ENCODE data around the gene ZC3H15.
"Not testable (repeated sequence)": the region's sequence is repeated elsewhere in the genome, so short reads cannot be mapped to it uniquely, and the experiment has no call there.

Gene ZC3H15

DNA sequence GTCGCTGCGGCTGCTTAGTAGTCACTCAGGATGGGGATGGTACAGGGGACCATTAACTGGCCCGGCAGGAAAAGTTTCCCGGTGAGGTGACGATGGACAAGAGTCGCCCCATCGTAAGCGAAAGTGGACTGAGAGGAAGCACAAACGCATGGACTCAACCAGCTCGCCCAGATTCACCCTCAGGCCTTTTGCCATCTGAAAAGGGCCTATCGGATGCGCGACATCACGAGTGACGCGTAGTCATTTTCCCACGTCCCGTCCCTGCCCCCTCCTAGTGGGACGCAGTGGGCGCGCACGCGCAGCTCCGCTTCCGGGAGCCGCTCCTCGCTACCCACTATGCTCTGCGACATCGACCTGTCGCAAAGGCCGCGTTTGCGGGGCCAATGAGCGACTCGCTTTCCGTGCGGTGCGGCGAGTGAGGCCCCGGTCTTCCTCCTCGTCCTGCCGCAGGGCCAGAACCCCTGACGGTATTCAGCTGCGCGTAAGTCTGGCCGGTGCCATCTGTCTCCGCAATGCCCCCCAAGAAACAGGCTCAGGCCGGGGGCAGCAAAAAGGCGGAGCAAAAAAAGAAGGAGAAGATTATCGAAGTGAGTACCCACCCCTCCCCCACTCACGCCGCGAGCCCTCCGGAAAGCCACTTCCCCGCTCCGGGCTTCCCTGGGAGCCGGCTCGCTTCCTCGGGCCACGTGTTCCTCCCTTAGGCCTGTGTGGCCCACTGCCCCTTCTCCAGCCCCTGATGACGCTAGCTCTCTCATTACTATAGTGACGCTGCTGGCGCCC lies at the start of gene ZC3H15:
Gene ZC3H15, plus strand, starts transcription at position 390 of the 780 bp plus-strand sequence. Its CDS starts 123 bp downstream, at position 513.
- DNase-seq (ENCODE audit: low read depth in 2 of 2): peak; percentile 83 to 89

DNA sequence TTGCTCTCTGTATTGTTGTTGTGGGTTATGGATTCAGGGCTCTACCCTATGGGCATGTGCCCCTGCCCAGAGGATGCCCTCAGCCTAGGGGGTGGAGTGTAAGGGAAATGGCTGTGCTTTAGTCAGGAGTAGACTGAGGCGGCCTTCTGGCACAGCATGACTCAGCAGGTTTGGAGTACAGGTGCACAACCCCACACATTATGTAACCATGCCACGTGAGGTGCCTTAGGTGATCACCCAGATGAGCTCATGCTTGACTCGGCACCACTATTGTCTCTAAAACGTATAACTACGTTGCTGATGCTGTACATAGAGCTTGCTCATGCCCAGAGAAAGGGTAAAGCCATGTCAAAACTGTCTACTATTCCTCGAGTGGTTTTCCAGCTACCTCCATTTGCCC lies 48.3 kb upstream of the ZC3H15 start:
- DNase-seq (ENCODE audit: low read depth in 2 of 2): no peak

DNA sequence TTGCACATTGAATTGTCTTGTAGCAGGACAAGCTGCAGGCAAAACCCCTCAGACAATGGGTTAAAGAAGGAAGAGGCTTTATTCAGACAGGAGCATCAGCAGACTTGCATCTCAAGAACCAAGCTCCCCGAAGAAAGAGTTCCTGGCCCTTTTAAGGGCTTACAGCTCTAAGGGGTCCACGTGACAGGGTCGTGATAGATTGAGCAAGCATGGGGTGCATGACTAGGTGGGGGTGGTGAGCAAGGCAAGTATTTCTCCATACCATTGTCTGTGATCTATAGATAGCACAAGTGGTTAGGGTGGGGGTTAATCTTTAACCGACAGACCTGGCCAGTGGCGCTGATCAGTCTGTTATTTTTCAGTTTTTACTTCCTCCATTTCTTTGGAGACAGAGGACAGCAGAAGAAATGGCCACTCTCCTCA lies 46.4 kb upstream of the ZC3H15 start:
- not testable (repeated sequence) for DNase-seq (ENCODE audit: low read depth in 2 of 2)

DNA sequence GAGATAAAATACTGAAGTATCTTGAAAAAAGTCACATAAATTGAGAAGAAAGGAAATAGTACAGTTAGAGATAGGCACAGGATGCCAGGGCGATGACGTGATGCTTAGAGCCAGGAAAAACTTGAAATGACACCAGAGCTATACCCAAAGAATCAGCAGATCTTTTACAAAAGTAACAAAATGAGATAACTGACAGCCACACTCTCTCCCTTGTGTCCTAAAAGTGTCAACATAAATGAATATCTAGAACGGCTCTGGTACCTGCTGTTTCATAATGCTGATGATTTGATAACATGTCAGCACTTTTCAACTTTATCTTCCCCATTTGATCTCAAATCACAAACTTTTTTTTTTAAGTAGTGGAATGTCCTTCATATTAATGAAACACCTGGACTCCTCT lies 45.6 kb upstream of the ZC3H15 start:
- DNase-seq (ENCODE audit: low read depth in 2 of 2): no peak

DNA sequence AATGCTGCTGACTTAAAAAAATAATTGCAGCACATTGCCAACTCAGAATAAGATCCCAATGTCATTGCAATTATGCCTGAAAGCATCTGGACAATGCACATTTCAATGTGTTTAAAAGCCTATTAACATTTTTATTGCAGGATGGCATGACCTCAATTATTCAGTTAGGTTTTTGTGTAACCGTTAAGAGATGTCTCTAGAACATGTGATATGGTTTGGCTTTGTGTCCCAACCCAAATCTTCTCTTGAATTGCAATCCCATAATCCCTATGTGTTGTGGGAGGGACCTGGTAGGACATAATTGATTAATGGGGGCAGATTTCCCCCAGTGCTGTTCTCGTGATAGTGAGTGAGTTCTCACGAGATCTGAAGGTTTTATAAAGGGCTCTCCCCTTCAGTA lies 43.2 kb upstream of the ZC3H15 start:
- DNase-seq (ENCODE audit: low read depth in 2 of 2): no peak

DNA sequence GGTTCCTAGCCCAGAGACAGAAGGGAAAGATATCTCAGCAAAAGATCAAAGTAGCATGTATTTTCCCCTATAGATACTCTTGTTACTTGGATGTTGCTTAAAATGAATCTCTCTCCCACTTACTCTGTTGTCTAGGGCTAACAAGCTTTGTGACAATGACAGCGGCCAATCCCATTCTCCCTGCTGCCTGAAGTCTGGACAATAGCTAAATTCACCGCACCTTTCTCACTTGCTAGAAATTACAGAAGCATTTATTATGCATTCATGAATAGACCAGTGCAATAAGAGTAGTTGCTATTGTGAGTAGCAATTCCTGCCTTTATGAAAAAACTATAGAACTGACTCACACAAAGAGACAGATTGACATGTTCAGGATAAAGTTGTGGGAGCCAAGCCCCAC lies 42.2 kb upstream of the ZC3H15 start:
- no peak for DNase-seq (ENCODE audit: low read depth in 2 of 2)

DNA sequence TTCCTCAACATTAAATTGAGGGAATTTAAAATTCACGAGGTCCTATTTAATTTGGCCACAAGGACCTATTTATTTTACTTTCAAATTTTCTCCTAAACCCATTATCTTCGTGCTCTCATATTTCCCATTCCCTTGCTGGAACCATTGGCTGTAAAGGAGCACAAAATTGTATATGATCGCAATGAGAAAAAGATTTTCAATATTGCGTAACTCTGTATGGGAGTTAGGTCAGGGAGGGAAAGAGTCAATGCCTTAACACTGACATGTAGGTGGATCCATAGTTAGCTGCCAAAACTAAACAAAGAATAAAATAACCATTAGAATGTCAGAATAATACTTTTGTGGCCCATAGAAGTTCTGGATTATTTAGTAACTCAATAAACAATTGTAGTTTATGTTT lies 40.6 kb upstream of the ZC3H15 start:
- no peak for DNase-seq (ENCODE audit: low read depth in 2 of 2)

DNA sequence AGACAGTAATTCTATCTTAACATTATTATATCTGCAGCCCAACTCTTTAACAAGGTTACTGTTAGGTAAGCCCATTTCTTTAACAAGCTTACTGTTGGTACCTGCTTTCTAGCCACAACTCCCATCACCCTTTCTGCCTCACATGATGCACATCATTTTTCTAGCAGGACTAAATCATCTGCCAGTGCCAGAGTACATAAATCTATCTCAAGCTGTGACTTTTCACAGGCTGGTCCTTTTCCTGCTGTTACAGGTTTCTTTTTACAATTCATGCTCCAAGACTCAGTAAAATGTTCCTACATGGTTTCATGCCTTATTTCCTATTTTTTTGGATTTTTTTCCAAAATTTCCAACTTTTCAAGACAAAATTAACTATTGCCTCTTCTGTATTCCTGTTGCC lies 30.4 kb upstream of the ZC3H15 start:
- no peak for DNase-seq (ENCODE audit: low read depth in 2 of 2)

DNA sequence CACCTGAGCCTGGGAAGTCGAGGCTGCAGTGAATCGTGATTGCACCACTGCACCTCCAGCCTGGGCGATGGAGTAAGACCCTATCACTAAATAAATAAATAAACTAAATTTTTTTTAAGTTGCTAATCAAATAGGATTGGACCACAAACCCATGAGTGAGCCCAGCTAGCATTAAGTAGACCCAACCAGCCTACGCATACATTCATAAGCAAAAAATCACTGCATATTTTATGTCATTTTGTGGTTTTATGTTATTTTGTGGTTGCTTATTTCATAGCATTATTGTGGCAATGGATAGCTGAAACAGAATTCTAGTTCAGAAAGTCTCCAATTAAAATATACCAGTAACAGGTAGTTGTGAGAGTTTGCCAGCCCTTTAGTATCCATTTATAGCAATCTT lies 29.1 kb upstream of the ZC3H15 start:
- DNase-seq (ENCODE audit: low read depth in 2 of 2): no peak

DNA sequence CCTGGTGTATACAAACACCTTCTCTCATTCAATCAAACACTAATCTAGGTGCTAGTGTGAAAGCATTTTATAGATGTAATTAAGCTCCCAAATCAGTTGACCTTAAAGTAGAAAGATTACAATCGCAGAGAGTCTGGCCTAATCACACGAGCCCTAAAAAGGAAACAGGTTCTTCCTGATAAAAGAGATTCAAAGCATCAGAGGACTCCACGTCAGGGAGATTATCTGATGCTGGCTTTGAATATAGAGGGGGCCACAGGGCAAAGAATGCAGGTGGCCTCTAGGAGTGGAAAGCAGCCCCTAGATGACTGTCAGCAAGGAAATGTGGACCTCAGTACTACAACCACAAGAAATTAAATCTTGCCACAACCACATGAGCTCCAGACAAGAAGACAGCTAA lies 28.2 kb upstream of the ZC3H15 start:
- no peak for DNase-seq (ENCODE audit: low read depth in 2 of 2)

DNA sequence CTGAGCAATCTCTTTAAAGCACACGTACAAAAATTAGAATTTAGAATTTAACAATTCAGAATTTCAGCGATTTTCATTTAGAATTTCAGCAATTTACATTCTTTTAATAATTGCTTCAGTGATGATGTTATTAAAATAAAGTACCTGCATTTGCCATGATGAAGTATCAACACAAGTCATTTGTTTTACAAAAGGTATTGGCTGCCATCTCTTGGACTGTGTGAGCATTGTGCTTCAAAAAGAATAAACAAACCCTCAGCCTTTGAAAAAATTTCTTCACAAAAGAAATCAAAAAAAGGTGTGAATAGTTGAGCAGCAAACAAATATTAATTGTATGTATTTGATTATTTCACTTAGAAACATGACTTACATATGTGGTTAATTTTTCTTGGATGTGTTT lies 27.1 kb upstream of the ZC3H15 start:
- DNase-seq (ENCODE audit: low read depth in 2 of 2): no peak

DNA sequence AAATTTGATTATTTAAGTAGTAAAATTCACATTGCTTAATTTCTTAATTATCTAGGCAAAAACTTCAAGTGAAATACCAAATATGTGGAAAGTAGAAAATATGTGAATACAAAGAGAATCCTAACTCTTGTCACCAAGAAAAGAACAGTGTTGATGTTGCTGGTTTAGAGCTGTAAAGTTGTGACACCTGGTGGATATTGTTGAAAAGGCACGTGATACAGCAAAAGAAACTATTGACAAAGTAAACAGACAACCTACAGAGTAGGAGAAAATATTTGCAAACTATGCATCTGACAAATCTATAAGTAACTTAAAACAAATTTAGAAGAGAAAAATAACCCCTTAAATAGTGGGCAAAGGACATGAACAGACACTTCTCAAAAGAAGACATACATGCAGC lies 25.6 kb upstream of the ZC3H15 start:
- DNase-seq (ENCODE audit: low read depth in 2 of 2): no peak

DNA sequence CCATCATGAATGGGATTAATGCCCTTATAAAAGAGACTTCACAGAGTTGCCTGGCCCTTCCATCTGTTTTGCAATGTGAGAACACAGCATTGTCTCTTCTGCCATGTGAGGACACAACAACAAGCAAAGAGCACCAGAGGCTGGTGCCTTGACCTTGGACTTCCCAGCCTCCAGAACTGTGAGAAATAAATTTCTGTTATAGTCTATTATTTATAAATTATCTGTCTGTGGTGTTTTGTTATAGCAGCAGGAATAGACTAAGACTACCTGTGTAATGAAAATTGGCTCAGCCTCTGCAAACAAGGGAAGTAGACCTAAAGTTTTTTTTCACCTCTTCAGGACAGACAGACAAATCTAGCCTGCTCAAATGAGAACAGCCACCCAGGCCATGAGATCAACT lies 19.3 kb upstream of the ZC3H15 start:
- no peak for DNase-seq (ENCODE audit: low read depth in 2 of 2)

DNA sequence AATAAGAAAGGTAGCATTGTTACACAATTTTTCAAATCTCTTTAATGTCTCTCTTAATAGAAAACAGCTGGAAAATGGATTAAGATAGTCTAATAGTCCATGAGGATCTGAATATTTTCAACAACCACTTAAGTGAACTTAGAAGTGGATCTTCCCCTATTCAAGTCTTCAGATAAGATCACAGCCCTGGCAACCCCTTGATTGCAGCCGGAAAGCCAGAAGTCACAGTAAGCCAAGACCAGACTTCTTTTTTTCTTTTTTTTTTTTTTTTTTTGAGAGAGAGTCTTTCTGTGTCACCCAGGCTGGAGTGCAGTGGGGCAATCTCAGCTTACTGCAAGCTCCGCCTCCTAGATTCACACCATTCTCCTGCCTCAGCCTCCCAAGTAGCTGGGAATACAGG lies 18.6 kb upstream of the ZC3H15 start:
- DNase-seq (ENCODE audit: low read depth in 2 of 2): no peak

DNA sequence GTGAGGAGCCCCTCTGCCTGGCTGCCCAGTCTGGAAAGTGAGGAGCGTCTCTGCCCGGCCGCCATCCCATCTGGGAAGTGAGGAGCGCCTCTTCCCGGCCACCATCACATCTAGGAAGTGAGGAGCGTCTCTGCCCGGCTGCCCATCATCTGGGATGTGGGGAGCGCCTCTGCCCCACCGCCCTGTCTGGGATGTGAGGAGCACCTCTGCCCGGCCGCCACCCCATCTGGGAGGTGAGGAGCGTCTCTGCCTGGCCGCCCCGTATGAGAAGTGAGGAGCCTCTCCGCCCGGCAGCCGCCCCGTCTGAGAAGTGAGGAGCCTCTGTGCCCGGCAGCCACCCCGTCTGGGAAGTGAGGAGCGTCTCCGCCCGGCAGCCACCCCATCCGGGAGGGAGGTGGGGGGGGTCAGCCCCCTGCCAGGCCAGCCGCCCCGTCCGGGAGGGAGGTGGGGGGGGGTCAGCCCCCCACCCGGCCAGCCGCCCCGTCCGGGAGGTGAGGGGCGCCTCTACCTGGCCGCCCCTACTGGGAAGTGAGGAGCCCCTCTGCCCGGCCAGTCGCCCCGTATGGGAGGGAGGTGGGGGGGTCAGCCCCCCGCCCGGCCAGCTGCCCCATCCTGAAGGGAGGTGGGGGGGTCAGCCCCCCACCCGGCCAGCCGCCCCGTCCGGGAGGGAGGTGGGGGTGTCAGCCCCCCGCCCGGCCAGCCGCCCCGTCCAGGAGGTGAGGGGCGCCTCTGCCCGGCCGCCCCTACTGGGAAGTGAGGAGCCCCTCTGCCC lies 13.2 kb upstream of the ZC3H15 start:
- DNase-seq (ENCODE audit: low read depth in 2 of 2): not testable (repeated sequence)

DNA sequence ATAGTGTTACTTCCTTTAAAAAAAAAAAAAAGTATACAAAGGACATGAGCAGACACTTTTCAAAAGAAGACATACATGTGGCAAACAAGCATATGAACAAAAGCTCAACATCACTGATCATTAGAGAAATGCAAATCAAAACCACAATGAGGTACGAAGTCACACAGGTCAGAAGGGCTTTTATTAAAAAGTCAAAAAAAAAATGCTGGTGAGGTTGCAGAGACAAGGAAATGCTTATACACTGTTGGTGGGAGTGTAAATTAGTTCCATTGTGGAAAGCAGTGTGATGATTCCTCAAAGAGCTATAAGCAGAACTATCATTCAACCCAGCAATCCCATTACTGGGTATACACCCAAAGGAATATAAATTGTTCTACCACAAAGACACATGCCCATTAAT lies 11.8 kb upstream of the ZC3H15 start:
- not testable (repeated sequence) for DNase-seq (ENCODE audit: low read depth in 2 of 2)

DNA sequence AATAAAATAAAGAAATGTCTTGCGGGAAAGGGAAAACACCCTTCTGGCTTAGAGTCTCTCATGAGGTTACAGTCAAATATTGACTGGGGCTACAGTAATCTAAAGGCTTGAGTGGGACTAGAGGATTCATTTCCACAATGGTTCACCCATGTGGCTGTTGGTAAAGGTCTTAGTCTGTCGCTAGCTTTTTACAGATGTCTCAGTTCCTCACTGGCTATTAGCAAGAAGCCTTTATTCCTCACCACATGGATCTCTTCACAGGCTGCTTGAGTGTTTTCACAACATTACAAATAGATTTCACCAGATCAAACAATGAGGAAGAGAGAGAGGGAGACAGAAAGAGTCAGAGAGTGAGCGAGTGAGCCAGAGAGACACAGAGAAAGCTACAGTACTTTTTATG lies 8.3 kb upstream of the ZC3H15 start:
- no peak for DNase-seq (ENCODE audit: low read depth in 2 of 2)

DNA sequence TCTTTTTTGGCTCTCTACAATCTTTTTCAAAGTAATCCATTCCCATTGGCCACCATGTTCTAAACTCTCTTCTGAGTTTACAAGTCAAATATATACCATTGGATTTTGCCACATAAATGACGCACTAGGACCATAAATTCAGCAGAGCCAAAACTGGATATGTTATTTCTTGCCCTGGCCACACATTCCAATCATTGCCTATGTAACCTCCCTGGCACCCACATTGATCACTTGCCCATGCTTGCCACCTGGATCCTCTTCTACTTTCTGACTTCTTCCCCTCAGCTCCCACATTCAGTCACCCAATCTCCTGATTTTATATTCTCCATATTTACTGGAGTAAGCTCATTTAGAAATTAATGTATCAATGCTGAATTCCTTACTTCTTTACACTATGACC lies 5.1 kb upstream of the ZC3H15 start:
- no peak for DNase-seq (ENCODE audit: low read depth in 2 of 2)

DNA sequence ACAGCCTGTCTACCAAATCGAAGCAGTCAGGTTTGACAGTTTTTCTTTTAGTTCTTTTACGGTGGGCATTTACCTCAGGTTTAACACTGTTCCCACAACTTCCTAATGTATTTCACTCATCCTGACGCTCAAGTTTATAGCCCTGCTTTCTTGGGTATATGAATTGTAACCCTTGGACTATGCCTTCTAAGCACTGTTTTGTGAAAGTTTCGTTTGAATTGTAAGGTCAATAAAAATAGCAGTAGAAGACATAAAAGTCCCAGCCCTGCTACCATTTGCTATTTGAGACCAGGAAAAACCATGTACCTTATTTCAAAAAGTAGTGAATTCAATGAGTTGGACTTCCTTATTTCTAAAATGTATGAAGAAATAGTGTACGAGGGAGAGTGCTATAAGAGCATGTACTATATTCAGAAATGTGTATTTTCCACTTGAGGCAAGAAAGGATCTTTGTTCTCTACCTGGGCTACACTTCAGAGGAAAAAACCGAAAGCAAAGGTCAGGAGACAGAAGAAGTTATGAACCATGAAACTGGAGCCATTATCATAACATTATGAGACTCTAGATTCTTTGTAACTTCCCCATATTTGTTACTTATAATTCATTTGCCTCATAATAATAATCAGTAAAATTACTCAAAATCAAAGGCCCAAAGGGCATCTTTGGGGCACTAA lies 1.9 kb upstream of the ZC3H15 start:
- no peak for DNase-seq (ENCODE audit: low read depth in 2 of 2)

DNA sequence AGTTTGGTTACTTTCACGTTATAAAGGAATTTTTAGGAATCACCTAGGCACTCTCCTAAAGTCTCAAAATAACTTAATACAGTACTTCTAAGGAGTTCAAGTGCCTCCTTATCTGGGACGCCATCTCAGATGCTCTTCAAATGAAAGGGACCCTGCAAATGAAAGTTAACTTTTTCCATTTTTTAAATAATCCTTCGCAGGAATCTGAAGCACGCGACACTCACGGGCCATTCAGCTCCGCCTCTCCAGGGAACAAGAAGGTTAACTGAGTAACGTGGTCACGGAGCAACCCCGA lies 537 bp upstream of the ZC3H15 start:
- DNase-seq (ENCODE audit: low read depth in 2 of 2): no peak

DNA sequence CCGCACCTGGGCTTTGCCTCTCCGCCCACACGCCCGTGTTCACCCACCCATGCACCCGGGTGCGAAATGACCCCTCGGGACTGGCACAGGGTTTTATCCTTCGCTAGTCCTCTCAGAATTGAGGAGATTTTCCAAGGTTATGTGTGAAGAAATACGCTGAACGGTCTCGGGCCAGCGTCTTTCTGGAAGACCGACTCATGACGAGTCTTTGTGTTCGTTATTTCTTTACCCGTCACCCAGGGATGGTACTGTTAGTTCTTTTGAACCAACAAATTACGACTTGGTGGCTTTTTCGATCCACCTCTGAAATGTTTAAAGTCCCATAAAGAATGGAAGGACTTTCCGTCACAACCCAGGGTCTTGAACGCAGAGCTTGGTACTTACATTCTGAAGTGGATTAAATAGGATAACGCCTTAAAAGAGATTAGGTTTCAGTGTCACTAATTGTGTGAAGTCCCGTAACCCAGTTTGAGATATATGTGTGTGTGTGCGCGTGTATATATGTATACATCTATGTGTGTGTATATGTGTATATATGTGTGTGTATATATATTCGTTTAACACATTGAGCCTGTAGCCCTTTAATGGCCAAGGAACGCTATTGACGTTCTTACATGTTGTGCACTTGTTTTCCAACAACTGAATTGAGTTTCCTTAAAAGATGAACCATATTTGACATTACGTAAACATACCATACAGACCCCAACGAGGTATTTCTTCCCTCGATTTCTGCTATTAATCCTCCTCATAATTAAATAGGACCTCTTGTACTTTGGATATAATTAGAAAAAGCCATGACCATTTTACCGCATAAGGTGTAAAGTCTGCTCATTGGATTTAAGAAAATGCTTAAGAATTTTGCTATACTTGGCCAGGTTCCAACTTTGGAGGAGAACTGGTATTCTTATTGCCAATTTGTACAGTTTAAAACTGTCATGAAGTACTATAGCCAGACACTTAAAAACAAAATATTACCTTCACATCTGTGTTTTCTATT lies 889 bp downstream of the ZC3H15 start:
- DNase-seq (ENCODE audit: low read depth in 2 of 2): no peak

All from stimulated activated CD4-positive, alpha-beta T cell treated with anti-CD3 and anti-CD28 coated beads, Interleukin-1b, Interleukin-23, amount 100 ng/mL, for 1 hour (primary cell).